Right cardiac atrium (tissue), 5 donors: Measurements from ENCODE around the gene TCAF1. TPM values are rescaled to one million over a fixed set of nuclear protein-coding genes. Genes with fewer than 3 reads are reported as not detected.
"Not testable (repeated sequence)": the region's sequence is repeated elsewhere in the genome, so short reads cannot be mapped to it uniquely, and the experiment has no call there.

ENCODE experiments used
- ATAC-seq, 2 donors: fragments of 200-7000 bp; cut with Tn5 transposase; one replicate each; pipeline versions ENCODE4 v1.8.0 to v1.9.1; 2020; ENCODE audit warnings: moderate library complexity in 2 of 2, mild to moderate bottlenecking in 1 of 2
- DNase-seq, 3 donors: peaks; one replicate each; pipeline ENCODE4 v3.0.0-alpha.2; 2020
- H3K27ac ChIP-seq: one replicate; pipeline ENCODE4 v1.5.1; 2013; ENCODE audit warnings: mild to moderate bottlenecking, low read length, control low read depth, moderate library complexity
- H3K27me3 ChIP-seq: one replicate; pipeline ENCODE4 v1.6.1; 2013; ENCODE audit not compliant: control insufficient read depth, insufficient read depth
- H3K4me1 ChIP-seq: one replicate; pipeline ENCODE4 v1.6.1; 2013; ENCODE audit warnings: low read length; ENCODE audit not compliant: control insufficient read depth, insufficient read depth
- H3K4me3 ChIP-seq: one replicate; pipeline ENCODE4 v1.5.1; 2013; ENCODE audit warnings: low read length, control low read depth
- H3K9me3 ChIP-seq: one replicate; pipeline ENCODE4 v1.6.1; 2013; ENCODE audit warnings: low read length; ENCODE audit not compliant: control insufficient read depth
- WGBS: extraction: QIAGEN DNeasy Blood & Tissue Kit; methylation state at CpG from one replicate; pipeline ENCODE4 v1.1.7; 2013; 5-methylcytosine and 5-hydroxymethylcytosine counted together
- intact Hi-C, 4 donors: fragments of 100-400 bp; cut with DNase I; formaldehyde crosslinking; loops; one replicate each; pipeline versions ENCODE4 v1.11.0 to v1.14.0; 2022 to 2023
- polyA plus RNA-seq: library from polyadenylated mRNA; stranded (reverse); fragments of 200-250 nt; gene quantifications from one replicate; pipeline ENCODE4 v1.2.3, GENCODE V29; 2013
- total RNA-seq, 4 donors: library from RNA; stranded (reverse); fragmentation: NEBNext Ultra II Directional; extraction: Animal tissue kit (Norgen Biotek cat#: 25700); gene quantifications; one replicate each; pipeline ENCODE4 v1.2.1, GENCODE V29; 2021
- donor health status: healthy with polysubstance abuse.
- donor health status: DM: no; HTN: yes; CAD: no.
- donor health status: DM: no; HTN: no; CAD: no.
- donor health status: DM: no; HTN: yes; CAD: no; lungs with severe emphysema.
- donor health status: DM: yes; HTN: yes; CAD: no.

TCAF1 gene
- total and polyA plus RNA-seq, 5 donors = 12.7 to 33.7 (median 24.0) TPM

DNA sequence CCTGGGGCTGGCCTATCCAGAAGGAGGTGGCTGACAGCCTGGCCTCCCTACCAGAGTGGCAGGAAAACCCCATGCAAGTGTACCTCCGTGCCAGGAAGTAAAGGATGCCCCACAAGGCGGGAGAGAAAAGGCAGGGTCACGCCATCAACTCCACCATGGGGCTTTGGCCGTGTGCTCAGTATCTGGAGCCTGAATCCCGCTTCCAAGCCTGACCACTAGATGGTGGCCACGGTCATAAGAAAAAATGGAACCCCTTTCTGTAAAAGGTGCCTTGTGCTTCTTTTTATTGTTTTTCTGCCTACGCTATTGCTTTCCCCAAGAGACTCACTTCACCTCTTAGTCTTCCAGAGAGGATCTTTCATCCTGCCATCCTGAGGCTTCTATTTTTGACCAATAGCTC, 84.1 kb downstream of the TCAF1 start:
- H3K27me3 ChIP-seq, H3K4me1 ChIP-seq, H3K9me3 ChIP-seq, DNase-seq, H3K4me3 ChIP-seq, intact Hi-C loops, H3K27ac ChIP-seq: not testable (repeated sequence)
- peak in 1 of 2 donors; percentile 58 for ATAC-seq
- WGBS = no CpG with 5 or more reads among the region's 7 CpGs

DNA sequence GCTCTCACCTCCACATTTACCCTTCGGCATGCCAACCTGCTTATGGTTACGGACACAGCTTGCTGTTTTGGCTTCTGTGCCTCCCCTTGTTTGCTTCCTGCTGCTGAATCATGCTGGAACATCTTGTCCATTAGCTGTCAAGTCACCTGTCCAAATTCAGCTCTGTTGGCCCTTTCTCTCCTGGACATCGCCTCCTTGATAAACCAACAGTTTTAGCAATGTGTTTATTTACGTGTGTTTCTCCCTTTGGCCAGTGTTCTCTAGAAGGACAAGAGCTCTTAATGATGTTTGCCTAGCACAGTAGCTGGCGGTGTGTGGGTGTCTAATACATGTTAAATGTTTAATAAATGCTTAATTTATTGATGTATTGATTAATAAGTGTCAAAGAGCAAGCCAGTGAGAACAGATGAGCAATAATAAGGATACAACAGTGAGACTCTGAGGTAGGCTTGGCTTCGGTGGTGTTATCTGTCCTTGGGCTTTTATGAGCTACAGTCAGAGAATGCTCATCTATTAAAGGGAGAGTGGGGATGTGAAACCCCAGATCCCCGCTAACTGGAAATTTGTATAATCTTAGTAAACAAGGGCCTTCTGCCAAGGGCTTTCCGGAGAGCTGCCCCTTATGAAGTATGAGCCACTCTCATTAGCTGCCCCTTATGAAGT, 85.4 kb downstream of the TCAF1 start:
- DNase-seq, intact Hi-C loops, H3K27me3 ChIP-seq, ATAC-seq, H3K27ac ChIP-seq, H3K4me3 ChIP-seq, H3K4me1 ChIP-seq, H3K9me3 ChIP-seq: not testable (repeated sequence)
- 70% methylated on average over 2 of the region's 8 CpGs for WGBS

- intact Hi-C loops, H3K4me1 ChIP-seq, ATAC-seq, H3K27me3 ChIP-seq, H3K27ac ChIP-seq, H3K4me3 ChIP-seq, H3K9me3 ChIP-seq, DNase-seq: not testable (repeated sequence)
- no CpG with 5 or more reads among the region's 6 CpGs for WGBS
Observed at GRCh38 chr7:143810639-143811038, 91.3 kb downstream of the TCAF1 start.

DNA sequence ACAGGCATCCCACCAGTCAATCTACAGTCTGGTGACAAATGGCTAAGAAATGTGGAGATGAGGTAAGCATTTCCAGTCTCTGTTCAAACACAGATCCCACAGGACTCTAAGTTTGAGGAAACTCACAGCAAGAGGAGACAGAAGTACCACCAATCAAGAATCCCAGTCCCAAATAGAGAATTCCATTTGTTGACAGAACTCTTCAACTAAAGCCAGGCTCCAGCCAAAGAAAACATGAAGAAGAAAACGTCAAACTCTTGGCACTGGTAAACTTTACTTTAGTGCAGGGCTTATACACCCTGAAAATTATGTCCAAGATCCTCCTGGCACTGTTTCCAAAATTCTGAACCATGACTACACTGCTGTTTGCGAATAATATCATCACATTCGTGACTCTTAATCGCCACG, 95.3 kb downstream of the TCAF1 start:
- intact Hi-C loops, H3K9me3 ChIP-seq, H3K27me3 ChIP-seq, DNase-seq, H3K27ac ChIP-seq, H3K4me3 ChIP-seq, H3K4me1 ChIP-seq: not testable (repeated sequence)
- WGBS = no CpG with 5 or more reads among the region's 5 CpGs
- ATAC-seq = peak; percentile 99

Other genes starting within 250 kb of the TCAF1 start
- under 1 TPM in 1 of 4 donors, not detected in 3; 0.09 TPM for gene CTAGE6, start 144.5 kb downstream of the TCAF1 start, total RNA-seq
- gene CTAGE6, start 144.5 kb downstream of the TCAF1 start, polyA plus RNA-seq = not detected
- gene OR2F2, start 33.1 kb upstream of the TCAF1 start, total RNA-seq = not detected
- not detected for gene OR2F2, start 33.1 kb upstream of the TCAF1 start, polyA plus RNA-seq
- gene OR2F1, start 52.7 kb upstream of the TCAF1 start, total RNA-seq = not detected
- not detected for gene OR2F1, start 52.7 kb upstream of the TCAF1 start, polyA plus RNA-seq
- gene OR6B1, start 98.1 kb upstream of the TCAF1 start, total RNA-seq = not detected
- gene OR6B1, start 98.1 kb upstream of the TCAF1 start, polyA plus RNA-seq = not detected
- not detected for gene OR2A5, start 146.8 kb upstream of the TCAF1 start, total RNA-seq
- gene OR2A5, start 146.8 kb upstream of the TCAF1 start, polyA plus RNA-seq = not detected
- gene OR2A25, start 167.6 kb upstream of the TCAF1 start, total RNA-seq = not detected
- gene OR2A25, start 167.6 kb upstream of the TCAF1 start, polyA plus RNA-seq = not detected
- gene OR2A12, start 184.1 kb upstream of the TCAF1 start, total RNA-seq = not detected
- not detected for gene OR2A12, start 184.1 kb upstream of the TCAF1 start, polyA plus RNA-seq
- gene OR2A2, start 207.4 kb upstream of the TCAF1 start, total RNA-seq = not detected
- not detected for gene OR2A2, start 207.4 kb upstream of the TCAF1 start, polyA plus RNA-seq
- gene OR2A14, start 221.0 kb upstream of the TCAF1 start, total RNA-seq = not detected
- gene OR2A14, start 221.0 kb upstream of the TCAF1 start, polyA plus RNA-seq = not detected